IMR-90 (cell line): Measurements from ENCODE around the gene DAND5. TPM values are rescaled to one million over a fixed set of nuclear protein-coding genes. Genes with fewer than 3 reads are reported as not detected.

Experiments used
- ATAC-seq: fragments of 200-7000 bp; cut with Tn5 transposase; 2 replicates; pipeline ENCODE4 v1.9.1; 2020; ENCODE audit warnings: low read depth, mild to moderate bottlenecking, moderate library complexity
- BruUV-seq: library from RNA; stranded (reverse); fragments of 400-500 nt; replicated peaks from 2 replicates; lab custom pipeline; 2021; lab: Mats Ljungman, UMichigan
- CTCF ChIA-PET: fragments of 300-600 bp; formaldehyde crosslinking; extraction: SDS; loops from one replicate; lab custom pipeline; 2021; ENCODE audit warnings: antibody characterized with exemption; lab: Yijun Ruan, JAX
- POLR2A ChIA-PET: fragments of 300-600 bp; sonication (Branson Sonifier 250); formaldehyde crosslinking; loops from one replicate; lab custom pipeline; 2022; ENCODE audit warnings: antibody characterized with exemption; ENCODE audit not compliant: unreplicated experiment; lab: Charles Lee
- DNase-seq: peaks from one replicate; pipeline ENCODE4 v3.0.0; 2013
- H2AFZ ChIP-seq: replicated peaks from 2 replicates; pipeline ENCODE3; 2013; ENCODE audit warnings: low read length, mild to moderate bottlenecking; ENCODE audit not compliant: poor library complexity
- H2AK5ac ChIP-seq: 2 replicates; pipeline ENCODE4 v1.6.1; 2013; ENCODE audit warnings: low read depth, low read length, inconsistent platforms
- H2AK9ac ChIP-seq: replicated peaks from 2 replicates; pipeline ENCODE3; 2013; ENCODE audit warnings: mild to moderate bottlenecking, low read depth, low read length, moderate library complexity; ENCODE audit not compliant: poor library complexity
- H2BK120ac ChIP-seq: 2 replicates; pipeline ENCODE4 v1.6.1; 2013; ENCODE audit warnings: low read depth, low read length, inconsistent platforms
- H2BK15ac ChIP-seq: 3 replicates; pipeline ENCODE4 v1.6.1; 2013; ENCODE audit warnings: low read depth, low read length, inconsistent platforms
- H2BK20ac ChIP-seq: 2 replicates; pipeline ENCODE4 v1.6.1; 2013; ENCODE audit warnings: low read depth, mild to moderate bottlenecking, inconsistent platforms, low read length, moderate library complexity
- H2BK5ac ChIP-seq: 2 replicates; pipeline ENCODE4 v1.6.1; 2013; ENCODE audit warnings: mild to moderate bottlenecking, low read depth, low read length, inconsistent platforms; ENCODE audit not compliant: poor library complexity, severe bottlenecking
- H3K14ac ChIP-seq: replicated peaks from 2 replicates; pipeline ENCODE4 v1.6.1; 2013; ENCODE audit warnings: low read depth, low read length, inconsistent platforms
- H3K18ac ChIP-seq: 2 replicates; pipeline ENCODE4 v1.6.1; 2013; ENCODE audit warnings: low read depth, low read length, control low read depth
- H3K23ac ChIP-seq: 2 replicates; pipeline ENCODE4 v1.6.1; 2013; ENCODE audit warnings: low read depth, low read length, inconsistent platforms
- H3K27ac ChIP-seq: 2 replicates; pipeline ENCODE4 v1.5.1; 2013; ENCODE audit warnings: mild to moderate bottlenecking, control low read depth, low read length; ENCODE audit not compliant: insufficient read depth
- H3K27me3 ChIP-seq: 2 replicates; pipeline ENCODE4 v1.6.1; 2013; ENCODE audit warnings: low read length; ENCODE audit not compliant: control insufficient read depth, insufficient read depth
- H3K36me3 ChIP-seq: 2 replicates; pipeline ENCODE4 v1.6.1; 2013; ENCODE audit warnings: low read length, mixed read lengths; ENCODE audit not compliant: control insufficient read depth, insufficient read depth
- H3K4ac ChIP-seq: 2 replicates; pipeline ENCODE4 v1.6.1; 2013; ENCODE audit warnings: low read depth, low read length, inconsistent platforms
- H3K4me1 ChIP-seq: 2 replicates; pipeline ENCODE4 v1.6.1; 2013; ENCODE audit warnings: low read length, mixed read lengths; ENCODE audit not compliant: control insufficient read depth, insufficient read depth
- H3K4me2 ChIP-seq: 2 replicates; pipeline ENCODE4 v1.6.1; 2013; ENCODE audit warnings: low read depth, mild to moderate bottlenecking, control low read depth, low read length, moderate library complexity
- H3K4me3 ChIP-seq: 2 replicates; pipeline ENCODE4 v1.5.1; 2013; ENCODE audit warnings: low read depth, mild to moderate bottlenecking, control low read depth, low read length, moderate library complexity; ENCODE audit not compliant: insufficient read depth
- H3K56ac ChIP-seq: 2 replicates; pipeline ENCODE4 v1.6.1; 2013; ENCODE audit warnings: low read length, inconsistent platforms; ENCODE audit not compliant: insufficient read depth; ENCODE audit errors: extremely low read depth
- H3K79me1 ChIP-seq, 2 experiments: 2 replicates each; pipeline ENCODE4 v1.6.1; 2013; ENCODE audit warnings: low read length in 2 of 2, inconsistent platforms in 1 of 2, low read depth in 1 of 2
- H3K9ac ChIP-seq: 2 replicates; pipeline ENCODE4 v1.6.1; 2013; ENCODE audit warnings: low read depth, low read length, control low read depth
- H3K9me1 ChIP-seq: 2 replicates; pipeline ENCODE4 v1.6.1; 2013; ENCODE audit warnings: low read length, inconsistent platforms; ENCODE audit not compliant: insufficient read depth
- H3K9me3 ChIP-seq: 2 replicates; pipeline ENCODE4 v1.6.1; 2013; ENCODE audit warnings: low read length; ENCODE audit not compliant: control insufficient read depth, insufficient read depth
- H4K20me1 ChIP-seq: 2 replicates; pipeline ENCODE4 v1.6.1; 2013; ENCODE audit warnings: low read length, inconsistent platforms; ENCODE audit not compliant: insufficient read depth
- H4K5ac ChIP-seq: 2 replicates; pipeline ENCODE4 v1.6.1; 2013; ENCODE audit warnings: mild to moderate bottlenecking, low read depth, low read length, control low read depth
- H4K8ac ChIP-seq, 2 experiments: 2 replicates each; pipeline ENCODE4 v1.6.1; 2013; ENCODE audit warnings: low read depth in 2 of 2, low read length in 2 of 2, control low read depth in 1 of 2, inconsistent platforms in 1 of 2
- H4K91ac ChIP-seq: 2 replicates; pipeline ENCODE4 v1.6.1; 2013; ENCODE audit warnings: low read depth, low read length, inconsistent platforms; ENCODE audit not compliant: insufficient read depth
- SMC3 ChIP-seq: fragments of 150-350 bp; IDR thresholded peaks from 2 replicates; pipeline ENCODE4 v1.6.1; 2016; ENCODE audit warnings: low read depth, mild to moderate bottlenecking, antibody characterized with exemption, low read length, moderate library complexity
- WGBS, 2 experiments: methylation state at CpG; one replicate each; pipeline versions ENCODE4 v1.1.5 to v1.1.7; 2013; ENCODE audit warnings: missing lambda C conversion rate in 2 of 2; ENCODE audit not compliant: insufficient read length in 1 of 2; ENCODE audit errors: extremely low coverage in 2 of 2; 5-methylcytosine and 5-hydroxymethylcytosine counted together
- dilution Hi-C: fragments of 300-500 bp; cut with HindIII; formaldehyde crosslinking; loops from one replicate; pipeline ENCODE4 v1.14.3; 2018; ENCODE audit warnings: low sequenced_read_pairs; ENCODE audit not compliant: unreplicated experiment
- in situ Hi-C: fragments of 300-500 bp; cut with MboI; formaldehyde crosslinking; loops from 3 replicates; pipeline ENCODE4 v1.14.3; 2019; ENCODE audit warnings: low sequenced_read_pairs, inconsistent platforms, mixed read lengths
- intact Hi-C: fragments of 100-400 bp; cut with micrococcal nuclease; formaldehyde crosslinking; loops from 2 replicates; pipeline ENCODE4 v1.10.0; 2022
- polyA plus RNA-seq, 3 experiments: library from polyadenylated mRNA; depleted of rRNA; stranded (reverse); fragments of >200 nt; gene quantifications; 2 replicates each; pipeline ENCODE4 v1.2.3, GENCODE V29; 2012; ENCODE audit warnings: low replicate concordance in 1 of 3
- total RNA-seq: library from RNA; depleted of rRNA; stranded (reverse); fragments of >200 nt; gene quantifications from 2 replicates; pipeline ENCODE4 v1.2.3, GENCODE V29; 2012

Gene DAND5
- total and polyA plus RNA-seq, 2 of the 4 experiments (the other 2 are of a cell fraction), result 0.03 TPM; not detected in 1

DNA sequence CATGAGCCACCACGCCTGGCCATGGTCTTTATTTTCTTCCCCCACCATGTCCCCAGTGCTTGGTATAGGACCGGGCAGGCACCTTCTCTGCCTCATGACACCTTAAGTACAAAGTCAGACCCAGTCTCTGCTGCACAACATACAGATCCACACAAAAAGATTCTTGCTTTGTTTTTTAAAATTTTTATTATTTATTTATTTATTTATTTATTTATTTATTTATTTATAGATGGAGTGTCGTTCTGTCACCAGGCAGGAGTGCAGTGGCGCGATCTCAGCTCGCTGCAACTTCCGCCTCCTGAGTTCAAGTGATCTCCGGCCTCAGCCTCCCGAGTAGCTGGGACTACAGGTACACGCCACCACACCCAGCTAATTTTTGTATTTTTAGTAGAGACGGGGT lies 23.4 kb downstream of the DAND5 start:
- POLR2A ChIA-PET, result no interaction called here
- no peak overlapping the region for H2BK20ac ChIP-seq

More for the DNA sequence above, 23.4 kb downstream of the DAND5 start:
- Histone ChIP-seq H3K9me3 (no peaks in the 10 kb centered on the region), H3K9me1 (peaks cover 10% of the 10 kb centered on the region; the same call in 1 of the 2 replicates), H4K5ac (no peak overlapping the region), H2AK9ac (no peak overlapping the region), H2AK5ac (no peak overlapping the region), H3K9ac (no peak overlapping the region), H2BK120ac (no peak overlapping the region), H3K4me2 (no peak overlapping the region), H4K91ac (no peak overlapping the region), H3K27me3 (no peaks in the 10 kb centered on the region), H2BK15ac (no peak overlapping the region), H3K4ac (no peak overlapping the region), H3K18ac (no peak overlapping the region), H4K20me1 (peaks cover 12% of the 10 kb centered on the region), H3K36me3 (no peaks in the 10 kb centered on the region), H2AFZ (no peak overlapping the region), H3K56ac (no peak overlapping the region), H3K4me1 (peaks cover 12% of the 10 kb centered on the region), H3K79me1 (peaks cover 8 to 22% of the 10 kb centered on the region in 2 experiments; a peak in 3 of 4 replicates), H2BK5ac (no peak overlapping the region), H3K27ac (no peak overlapping the region), H3K14ac (no peak overlapping the region), H4K8ac (no peak overlapping the region), H3K4me3 (no peak overlapping the region), H3K23ac (no peak overlapping the region)
- WGBS, 2 experiments, result no CpG with 5 or more reads among the region's 11 CpGs
- intact Hi-C loops, result no loop called here
- dilution Hi-C loops, result no loop called here
- CTCF ChIA-PET, result interaction anchor here (3.3 kb wide), 1 partner anchor 69 kb away, joined by 10 read pairs; no protein-coding TSS in a partner anchor
- no TSS peak for BruUV-seq
- in situ Hi-C loops, result loop anchor here (25.0 kb wide), 1 partner anchor 745 kb away; a partner anchor contains a TSS
- DNase-seq, result no peak
- no peak for ATAC-seq
- no peak for TF ChIP-seq SMC3
